DMS 273 (cell line): ENCODE data around the gene NOTCH1.
"Not testable (repeated sequence)": the region's sequence is repeated elsewhere in the genome, so short reads cannot be mapped to it uniquely, and the experiment has no call there.

Experiments used
- DNase-seq: peaks from one replicate; lab custom pipeline; 2025; ENCODE audit not compliant: unreplicated experiment; lab: John Stamatoyannopoulos, UW

NOTCH1 gene

DNA sequence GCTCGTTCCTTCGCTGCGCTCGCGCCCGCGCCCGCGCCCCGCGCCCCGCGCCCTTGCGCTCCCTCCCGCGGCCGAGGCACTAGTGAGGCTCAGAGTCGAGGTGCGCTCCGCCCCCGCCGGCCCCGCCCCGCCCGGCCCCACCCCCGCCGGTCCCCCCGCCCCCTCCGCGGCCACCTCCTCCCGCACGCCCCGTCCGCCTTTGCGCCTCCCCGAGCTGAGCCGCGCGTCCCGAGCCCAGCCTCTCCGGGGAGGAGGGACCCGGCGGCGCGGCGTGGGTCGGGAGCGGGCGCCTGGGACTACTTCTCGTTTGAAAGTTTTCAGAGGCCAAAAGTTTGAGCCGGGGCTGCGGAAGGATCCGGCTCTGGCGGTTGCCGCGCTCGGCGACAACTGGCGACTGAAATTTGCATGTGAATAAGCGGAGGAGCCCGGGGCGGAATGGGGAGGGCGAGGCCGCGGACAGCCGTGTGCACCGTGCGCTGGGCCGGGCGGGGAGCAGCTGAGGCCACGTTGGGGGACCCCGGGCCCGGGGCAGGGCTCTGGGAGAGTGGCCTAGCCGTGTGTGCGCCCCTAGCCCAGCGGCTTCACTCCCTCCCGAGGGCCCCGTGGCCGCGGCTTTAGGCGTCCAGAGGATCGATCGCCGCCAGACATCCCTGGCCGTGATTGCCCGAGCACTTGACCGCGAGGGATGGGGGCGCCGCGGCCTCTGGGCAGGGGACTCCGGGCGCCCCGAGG, at the start of gene NOTCH1:
NOTCH1 (minus strand) TSS at position 84 of the 732 bp plus-strand sequence. CDS start 262 bp downstream, outside the sequence.
- DNase-seq = peak; percentile 88

DNA sequence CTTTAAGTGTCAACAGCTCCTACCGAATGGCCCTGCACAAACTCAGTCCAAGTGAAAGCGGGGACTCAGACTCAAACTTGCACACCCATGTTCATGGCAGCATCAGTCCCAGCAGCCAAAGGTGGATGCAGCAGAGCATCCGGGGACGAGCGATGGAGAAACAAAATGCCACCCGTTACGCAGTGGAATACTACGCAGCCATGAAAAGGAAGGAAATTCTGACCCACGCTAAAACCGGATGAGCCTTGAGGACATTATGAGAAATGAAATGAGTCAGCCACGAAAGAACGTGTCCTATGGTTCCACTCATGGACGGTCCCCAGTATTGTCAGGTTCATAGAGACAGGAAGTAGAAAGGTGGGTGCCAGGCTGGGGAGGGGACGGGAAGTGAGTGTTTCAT, 48.6 kb upstream of the NOTCH1 start:
- DNase-seq = no peak

DNA sequence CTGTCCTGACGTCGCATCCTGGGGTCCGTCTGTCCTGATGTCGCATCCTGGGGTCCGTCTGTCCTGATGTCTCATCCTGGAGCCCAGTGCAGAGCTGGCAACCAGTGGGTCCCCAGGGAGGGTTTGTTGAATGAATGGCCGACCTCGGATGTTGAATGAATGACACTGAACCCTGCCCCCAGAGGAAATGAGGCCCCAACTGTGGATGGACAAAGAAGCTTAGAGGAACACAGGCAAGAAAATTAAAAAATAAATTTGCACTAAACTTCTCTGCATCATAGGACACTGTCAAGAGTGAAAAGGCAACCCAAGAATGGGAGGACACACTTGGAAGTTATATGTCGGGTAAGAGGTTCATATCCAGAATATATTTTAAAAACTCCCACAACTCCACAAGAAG, 47.7 kb upstream of the NOTCH1 start:
- no peak for DNase-seq

DNA sequence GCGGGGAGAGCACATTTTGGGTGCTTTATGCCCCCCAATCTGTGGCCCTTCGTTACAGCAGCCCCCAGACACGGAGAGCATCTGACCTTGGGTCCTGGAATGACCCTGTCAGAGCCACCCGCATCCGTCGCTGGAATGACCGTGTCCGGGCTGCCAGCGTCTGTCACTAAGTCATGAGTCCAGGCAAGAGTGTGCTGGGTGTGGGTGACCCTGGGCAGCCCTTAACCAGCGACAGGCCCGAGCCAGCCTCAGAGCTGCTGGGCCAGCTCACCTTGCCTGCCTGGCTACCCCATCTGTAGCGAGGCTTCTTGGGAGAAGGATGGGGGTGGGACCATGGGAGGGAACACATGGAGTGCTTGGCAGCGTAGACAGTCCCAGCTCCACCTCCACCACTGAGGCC, 46.8 kb upstream of the NOTCH1 start:
- peak; percentile 33 for DNase-seq

DNA sequence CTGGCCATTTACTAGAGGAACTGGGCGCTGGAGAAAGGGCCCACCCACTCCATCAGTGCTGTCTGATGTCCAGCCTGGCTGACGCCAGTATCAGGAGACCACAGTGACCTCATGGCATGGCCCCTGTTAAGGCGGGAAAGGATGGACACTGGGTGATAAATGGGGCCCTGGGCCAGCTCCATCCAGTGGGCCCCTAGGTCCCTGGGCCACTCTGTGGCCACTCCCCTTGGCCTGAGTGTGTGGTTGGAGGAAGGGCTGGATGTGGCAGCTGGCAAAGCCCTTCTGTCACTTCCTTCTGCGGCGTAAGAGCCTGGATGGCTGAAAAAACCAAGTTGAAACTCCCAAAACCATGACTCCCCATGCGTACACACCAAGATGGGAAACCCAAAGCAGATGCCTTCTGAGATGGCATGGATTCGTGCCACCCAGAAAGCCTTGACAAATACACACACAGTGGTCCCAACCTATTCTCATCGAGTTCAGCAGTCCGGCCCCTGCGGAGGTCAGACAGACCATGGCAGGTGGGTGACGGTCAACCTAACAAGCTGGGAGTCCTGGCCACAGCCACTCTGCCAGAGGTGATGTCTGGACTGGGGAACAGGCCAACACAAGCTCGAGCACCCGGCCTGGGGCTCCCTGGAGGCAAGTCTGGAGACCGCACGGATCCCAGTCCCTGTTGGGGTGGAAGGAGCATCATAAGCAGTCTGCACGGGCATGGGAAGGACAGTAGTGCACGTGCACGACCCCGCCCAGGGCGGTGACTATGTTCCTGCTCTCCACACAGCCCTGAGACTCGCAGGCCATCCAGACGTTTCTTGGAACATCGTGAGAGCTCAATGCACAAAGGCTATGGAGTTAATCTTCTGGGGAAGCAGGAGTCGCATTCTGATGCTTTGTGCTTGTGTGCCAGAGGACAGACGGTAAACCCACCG, 45.2 kb upstream of the NOTCH1 start:
- DNase-seq = peak; percentile 34

DNA sequence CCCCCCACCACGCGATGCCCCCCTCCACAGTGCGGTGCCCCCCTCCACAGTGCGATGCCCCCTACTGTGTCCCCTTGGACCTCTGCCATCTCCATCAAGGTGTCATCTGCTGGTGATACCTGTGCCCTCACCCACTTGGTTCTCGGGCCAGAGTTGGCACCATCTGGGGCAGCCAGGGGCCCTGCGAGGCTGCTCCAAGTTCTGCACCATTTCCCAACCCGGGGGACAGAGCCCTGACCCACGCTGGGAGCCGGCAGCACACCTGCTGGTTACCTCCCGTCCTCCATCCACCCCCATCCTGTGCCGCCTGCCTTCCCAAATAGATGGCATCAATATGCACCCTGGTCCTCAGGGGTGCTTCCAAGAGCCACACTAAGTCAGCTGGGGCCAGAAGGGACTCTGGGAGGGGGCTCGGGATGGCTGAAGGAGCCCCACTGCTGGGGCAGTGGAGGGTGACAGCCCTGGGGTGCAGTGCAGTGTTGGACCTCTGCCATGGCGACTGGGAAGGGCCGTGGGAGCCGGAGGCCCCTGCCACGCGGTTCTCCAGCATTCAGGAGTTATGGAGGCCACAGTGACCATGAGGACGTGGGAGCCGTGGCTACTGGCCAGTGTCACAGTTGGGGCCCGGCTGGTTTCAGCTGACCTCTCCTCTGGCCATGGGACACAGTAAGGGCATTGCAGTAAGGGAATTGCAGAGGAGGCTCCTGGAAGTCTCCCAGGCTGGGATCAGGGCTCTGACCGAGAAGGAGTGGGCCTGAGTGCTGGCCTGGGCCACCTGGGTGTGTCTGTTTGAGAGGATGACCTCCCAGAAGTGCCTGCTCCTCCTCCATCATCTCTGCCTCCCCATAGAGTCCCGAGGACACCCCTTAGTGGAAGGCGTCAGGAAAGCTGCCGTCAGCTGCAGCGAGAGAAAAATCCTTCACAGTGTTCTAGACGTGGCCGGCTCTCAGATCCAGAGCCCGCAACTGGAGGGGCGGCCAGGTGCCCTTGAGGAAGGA, 44.2 kb upstream of the NOTCH1 start:
- DNase-seq = no peak

DNA sequence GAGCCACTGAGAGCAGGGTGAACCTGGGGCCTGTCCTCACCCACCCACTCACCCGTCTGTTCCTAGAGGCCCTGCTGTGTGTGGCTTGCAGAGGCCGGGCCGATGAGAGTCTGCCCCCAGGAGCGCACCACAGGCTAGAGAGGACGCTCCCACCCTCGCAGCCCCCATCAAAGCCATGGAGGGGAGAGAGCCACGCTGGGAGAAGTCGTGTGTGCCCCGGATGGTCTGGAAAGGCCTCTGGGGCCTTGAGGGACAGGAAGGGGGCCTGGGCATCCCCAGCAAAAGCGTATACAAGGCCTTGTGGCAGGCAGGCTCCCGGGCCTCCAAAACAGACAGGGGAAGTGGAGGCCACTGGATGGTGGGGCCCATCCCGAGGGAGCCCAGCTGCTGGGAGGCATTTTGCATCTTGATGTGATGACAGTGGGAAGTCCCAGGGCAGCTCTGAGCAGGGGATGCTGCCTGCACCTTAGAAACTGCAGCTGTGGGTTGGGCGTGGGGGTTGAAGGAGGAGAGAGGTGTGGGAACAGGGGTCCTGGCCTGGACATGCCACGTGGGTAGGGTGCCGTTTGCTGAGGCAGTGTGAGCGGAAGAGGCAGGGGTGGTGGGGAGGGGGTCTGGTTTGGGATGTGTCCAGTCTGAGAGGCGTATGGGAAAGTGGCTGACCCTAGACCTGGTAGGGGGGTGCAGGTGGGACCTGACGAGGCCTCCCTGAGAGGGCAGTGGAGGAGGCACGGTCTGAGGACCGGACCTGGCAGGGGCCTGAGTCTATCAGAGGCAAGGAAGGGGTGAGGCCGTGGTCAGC, 43.0 kb upstream of the NOTCH1 start:
- DNase-seq = no peak

DNA sequence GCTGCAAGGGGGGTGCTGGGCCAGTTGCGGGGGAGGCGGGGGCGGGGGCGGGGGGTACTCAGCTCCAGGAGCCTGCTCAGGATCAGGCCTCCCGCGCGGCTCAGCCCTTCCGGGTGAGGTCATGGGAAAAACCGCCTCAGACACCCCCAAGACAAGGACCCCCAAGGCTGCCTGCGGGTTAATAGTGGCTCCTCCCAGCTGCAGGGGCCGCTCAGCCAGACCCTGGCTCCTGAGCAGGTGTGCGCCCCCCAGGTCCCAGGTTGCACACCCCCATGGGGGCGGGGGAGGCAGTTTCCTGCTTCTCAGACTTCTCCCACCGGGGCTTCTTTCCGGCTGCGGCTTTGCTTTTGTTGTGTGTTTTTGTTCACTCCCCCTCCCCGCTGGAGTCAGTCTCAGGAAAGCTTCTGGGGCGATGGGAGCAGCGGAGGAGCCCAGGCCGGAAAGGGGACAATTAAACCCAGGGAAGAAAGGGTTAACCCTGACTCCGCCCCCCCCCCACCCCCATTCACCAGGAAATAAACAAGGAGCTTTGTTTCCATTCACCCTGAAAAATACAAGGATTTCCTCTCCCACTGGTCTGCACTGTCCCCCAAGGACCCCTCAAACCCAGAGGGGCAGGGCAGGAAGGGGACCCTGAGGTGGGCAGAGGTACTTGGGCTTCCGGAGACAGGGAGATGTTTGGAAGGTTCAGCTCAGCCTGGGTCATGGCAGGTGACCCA, 42.3 kb upstream of the NOTCH1 start:
- no peak for DNase-seq

DNA sequence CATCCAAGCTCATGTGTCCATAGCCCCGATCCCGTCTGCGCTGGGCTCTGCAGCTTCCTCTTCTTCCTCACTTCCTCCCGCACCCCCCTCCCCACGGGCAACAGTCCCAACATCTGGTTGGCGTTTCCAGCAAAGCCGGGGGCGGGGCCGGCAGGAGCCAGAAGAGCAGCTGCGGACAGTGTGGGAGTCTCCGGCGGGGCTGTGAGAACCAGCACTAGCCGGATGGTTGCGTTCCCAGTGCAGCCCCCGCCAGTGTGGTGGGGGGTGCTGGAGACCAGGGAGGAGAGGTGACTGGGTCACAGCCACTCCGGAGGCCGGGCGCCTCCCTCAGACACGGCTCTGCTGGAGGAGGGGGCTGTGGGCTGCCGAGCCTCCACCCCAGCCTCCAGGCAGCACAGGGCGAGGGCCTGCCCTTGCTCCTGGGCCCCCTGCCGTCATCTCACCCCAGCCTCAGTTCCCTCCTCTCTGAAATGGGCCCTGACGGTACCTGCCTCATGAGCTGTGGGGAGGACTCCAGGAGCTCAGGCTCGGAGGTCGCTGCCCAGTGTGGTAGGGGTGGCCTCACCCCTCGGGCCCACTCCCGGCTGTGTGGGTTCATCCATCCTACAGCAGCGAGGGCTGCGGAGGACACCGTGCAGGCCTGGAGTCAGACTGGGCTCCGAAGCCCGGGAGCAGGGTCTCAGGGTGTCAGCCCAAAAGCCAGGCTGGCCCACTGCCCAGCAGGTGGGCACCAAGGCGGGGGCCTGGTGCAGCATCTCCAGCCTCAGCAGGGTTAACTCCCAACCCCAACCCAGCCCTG, 41.5 kb upstream of the NOTCH1 start:
- peak; percentile 79 for DNase-seq

DNA sequence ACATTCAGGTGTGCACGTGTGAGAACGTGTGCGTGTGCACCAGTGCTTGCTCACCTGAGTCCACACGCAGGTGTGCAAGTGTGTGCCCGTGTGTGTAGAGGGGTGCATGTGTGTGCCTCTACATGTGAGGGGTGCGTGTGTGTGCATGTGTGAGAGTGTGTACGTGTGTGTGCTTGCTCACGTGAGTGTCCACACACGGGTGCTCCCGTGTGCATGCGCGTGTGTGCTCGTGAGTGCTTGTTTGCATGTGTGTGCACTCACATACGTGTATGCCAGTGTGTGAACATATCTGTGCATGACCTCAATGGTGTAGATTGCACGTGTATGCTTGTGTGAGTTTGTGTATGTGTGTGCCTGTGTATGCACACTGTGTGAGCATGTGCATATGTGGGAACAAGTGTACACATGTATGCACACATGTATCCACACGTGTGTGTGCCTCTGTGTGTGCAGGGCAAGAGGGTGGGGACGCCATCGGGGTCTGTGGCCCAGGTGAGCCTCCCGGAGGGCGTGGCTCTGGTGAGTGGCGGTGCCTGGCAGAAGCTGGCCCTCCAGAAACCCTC, 40.6 kb upstream of the NOTCH1 start:
- DNase-seq = no peak

DNA sequence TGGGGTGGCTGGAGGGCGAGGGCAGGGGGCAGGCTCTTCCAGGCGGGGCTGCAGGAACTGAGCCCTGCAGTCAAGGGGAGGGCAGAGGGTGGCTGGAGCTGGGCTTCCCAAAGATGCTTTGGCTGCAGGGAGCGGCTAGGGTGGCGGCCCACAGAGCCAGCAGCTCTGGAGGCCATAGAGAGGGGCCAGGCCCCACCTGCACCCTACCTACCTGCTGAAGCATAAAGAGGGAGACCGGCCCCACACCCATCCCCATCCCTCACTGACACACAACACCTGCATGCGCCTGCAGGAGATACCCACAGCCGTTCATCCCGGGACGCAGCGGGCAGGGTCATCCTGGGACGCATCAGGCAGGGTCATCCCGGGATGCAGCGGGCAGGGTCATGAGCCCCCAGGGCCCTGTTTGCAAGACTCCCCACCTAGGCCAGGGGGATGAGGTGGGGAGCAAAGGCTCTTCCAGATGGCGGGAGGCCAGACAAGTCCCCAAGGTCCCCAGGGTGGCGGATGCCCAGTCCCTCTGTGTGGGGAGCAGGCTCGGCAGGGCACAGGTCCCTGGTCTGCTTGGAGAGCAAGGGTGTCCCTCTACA, 39.8 kb upstream of the NOTCH1 start:
- no peak for DNase-seq

DNA sequence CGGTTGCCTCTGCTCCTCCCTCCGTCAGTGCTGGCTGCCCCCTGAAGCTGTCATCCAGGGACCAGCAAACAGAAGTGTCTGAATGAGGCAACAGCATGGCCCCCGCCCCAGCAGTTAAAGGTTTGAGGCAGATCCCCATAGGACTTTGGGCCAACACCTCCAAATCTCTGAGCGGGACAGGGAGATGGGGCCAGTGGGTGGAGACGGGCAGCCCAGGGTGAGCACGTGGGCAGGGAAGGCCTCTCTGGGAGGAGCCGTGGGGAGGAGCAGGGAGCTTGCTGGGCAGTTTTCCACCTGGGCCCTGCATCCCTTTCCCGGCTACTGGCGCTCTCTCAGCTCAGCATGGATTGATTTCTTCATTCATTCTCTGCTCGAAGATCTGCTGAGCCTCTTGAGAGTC, 39.1 kb upstream of the NOTCH1 start:
- DNase-seq = no peak

DNA sequence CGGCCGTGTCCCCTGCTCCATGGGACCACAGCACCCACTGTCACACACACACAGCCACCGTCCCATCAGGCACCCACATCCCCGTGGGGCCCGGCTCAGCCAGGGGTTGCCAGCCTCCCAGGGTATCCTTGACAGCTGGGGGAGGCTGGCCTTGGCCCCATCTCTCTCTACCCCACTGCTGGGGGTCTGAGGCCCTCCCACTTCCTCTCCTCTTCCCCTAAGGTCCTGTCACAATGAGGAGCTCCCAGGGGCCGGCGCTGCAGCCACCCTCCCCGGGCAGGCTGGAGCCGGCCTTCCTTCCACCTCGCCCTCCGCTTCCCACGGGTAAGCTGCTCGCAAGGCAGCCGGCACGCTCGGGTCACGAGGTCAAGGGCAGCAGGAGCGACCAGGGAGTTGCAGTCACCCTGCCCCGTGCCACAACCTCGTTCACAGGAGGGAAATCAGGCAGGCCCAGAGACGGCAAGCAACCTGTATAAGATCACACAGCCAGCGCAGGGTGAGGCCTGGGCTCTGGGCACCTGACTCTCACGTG, 38.6 kb upstream of the NOTCH1 start:
- no peak for DNase-seq

DNA sequence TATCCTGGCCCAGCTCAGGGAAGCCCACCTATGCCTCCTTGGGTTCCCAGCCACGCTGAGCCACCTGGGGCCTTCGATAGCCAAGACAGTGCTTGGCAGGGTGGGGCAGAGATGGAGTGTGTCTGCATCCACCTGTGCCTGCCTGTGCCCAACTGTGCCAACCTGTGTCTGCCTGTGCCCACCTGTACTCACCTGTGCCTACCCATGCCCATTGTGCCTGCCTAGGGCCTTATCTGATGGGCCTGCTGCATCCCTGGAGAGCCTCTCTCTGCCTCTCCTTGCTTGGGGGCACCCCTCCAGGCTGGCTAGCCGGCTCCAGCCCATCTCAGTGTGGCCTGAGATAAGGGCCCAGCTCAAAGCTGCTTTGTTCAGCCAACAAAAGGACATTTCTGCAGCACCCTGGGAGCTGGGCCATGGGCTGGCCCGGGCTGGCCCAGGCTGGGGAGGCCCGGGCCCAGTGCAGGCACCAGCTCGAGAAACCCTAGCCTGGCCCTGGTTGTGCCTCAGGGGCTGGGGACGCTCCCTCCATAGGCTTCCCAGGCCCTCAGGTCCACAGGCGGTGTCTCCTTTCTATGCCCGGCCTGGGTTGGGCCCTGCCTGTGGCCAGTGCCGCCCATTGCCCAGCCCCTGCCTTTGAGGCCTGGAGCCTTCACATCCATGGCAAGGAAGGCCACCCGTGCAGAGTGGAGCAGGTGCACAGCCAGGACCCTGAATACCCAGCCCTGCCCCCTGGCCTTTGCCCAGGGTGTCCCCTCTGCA, 37.3 kb upstream of the NOTCH1 start:
- no peak for DNase-seq

DNA sequence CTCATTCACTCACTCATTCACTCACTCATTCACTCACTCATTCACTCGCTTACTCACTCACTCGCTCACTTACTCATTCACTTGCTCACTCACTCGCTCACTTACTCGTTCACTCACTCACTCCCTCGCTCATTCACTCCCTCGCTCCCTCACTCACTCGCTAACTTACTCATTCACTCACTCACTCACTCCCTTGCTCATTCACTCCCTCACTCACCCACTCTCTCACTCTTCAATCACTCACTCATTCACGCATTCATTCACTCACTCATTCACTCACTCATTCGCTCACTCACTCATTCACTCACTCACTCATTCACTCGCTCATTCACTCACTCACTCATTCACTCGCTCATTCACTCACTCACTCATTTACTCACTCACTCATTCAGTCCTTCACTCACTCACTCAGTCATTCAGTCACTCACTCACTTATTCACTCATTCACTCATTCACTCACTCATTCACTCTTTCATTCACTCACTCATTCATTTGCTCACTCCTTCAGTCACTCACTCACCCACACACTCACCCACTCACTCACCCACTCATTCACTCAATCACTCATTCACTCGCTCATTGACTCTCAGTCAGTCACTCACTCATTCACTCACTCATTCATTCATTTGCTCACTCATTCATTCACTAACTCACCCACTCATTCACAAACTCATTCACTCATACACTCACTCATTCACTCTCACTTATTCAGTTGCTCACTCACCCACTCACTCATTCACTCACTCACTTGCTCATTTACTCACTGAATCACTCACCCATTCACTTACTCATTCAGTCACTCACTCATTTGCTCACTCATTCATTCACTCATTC, 36.0 kb upstream of the NOTCH1 start:
- no peak for DNase-seq

DNA sequence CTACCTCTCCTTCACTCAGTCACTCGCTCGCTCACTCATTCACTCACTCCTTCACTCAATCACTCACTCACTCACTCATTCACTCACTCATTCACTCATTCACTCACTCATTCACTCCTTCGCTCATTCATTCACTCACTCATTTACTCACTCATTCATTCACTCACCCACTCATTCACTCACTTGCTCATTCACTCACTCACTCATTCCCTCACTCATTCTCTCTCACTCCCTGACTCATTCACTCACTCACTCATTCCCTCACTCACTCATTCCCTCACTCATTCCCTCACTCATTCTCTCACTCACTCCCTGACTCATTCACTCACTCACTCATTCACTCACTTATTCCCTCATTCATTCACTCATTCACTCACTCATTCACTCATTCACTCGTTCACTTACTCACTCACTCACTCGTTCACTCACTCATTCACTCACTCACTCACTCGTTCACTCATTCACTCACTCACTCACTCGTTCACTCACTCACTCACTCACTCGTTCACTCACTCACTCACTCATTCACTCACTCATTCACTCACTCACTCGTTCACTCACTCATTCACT, 33.9 kb upstream of the NOTCH1 start:
- DNase-seq = not testable (repeated sequence)
